OCI-M1 (cell line): ENCODE results near the gene CIP2A.

Experiments used
- DNase-seq: peaks from one replicate; lab custom pipeline; 2025; lab: John Stamatoyannopoulos, UW

The CIP2A gene

DNA sequence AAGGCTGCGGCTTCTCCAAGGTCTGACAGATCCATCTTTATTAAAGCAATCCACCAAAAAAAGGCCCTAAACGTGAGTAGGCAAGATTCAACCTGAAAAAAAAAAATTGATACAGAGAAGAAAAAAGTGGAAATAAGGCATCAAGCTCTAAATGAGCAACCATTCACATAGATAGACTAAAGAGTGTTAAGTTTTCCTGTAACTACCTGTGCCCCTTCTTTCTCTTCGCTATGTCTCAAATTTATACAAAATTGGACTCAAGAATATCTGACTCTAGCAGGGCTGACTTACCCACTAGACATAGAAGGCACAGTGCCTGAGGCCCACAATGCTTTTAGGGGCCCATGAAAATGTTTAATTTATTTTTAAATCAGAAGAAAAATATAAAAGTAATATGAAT is 78.7 kb downstream of the CIP2A start, which contains the start of gene MYH15:
TSS of gene MYH15 (minus strand) at position 101 of the 400 bp plus-strand sequence. CDS start at position 35, 66 bp downstream.
- DNase-seq, result no peak

GRCh38 chr3:108509871-108510270 is 79.4 kb downstream of the CIP2A start:
- DNase-seq, result peak; percentile 55

GRCh38 chr3:108509263-108509662 is 80.0 kb downstream of the CIP2A start:
- DNase-seq, result no peak

- no peak for DNase-seq
These were observed 81.3 kb downstream of the CIP2A start for GRCh38 chr3:108507902-108508301.

GRCh38 chr3:108505811-108506210 is 83.4 kb downstream of the CIP2A start:
- DNase-seq, result peak; percentile 56

DNA sequence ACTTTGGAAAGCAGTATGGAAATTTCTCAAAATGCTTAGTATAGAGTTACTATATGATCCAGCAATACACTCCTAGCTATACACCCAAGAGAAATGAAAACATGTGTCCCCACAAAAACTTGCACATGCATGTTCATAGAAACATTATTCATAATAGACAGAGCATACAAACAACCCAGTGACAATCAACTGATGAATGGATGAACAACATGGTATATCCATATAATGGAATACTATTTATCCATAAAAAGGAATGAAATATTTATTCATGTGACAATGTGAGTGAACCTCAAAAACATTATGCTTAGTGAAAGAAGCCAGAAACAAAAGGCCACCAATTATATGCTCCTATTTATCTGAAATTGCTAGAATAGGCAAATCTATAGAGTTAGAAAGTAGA is 85.5 kb downstream of the CIP2A start:
- DNase-seq, result no peak

GRCh38 chr3:108501535-108501934 is 87.7 kb downstream of the CIP2A start:
- DNase-seq, result no peak

DNA sequence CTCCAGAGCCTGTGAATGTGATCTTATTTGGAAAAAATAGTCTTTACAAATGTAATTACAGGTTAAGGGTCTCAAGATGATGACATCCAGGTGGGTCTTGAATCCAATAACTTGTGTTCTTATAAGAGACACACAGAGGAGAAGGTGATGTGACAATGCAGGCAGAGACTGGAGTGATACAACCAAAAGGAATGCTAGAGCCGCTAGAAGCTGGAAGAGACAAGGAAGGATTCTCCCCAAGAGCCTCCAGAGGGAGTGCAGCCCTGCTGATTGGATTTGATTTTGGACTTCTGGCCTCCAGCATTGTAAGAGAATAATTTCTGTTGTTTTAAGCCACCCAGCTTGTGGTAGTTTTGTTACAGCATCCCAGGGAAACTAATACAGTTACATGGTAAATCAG is 88.5 kb downstream of the CIP2A start:
- DNase-seq, result no peak
